Measurements from ENCODE around the gene DUSP1. TPM values are rescaled to one million over a fixed set of nuclear protein-coding genes. Genes with fewer than 3 reads are reported as not detected.
"Not testable (repeated sequence)": the region's sequence is repeated elsewhere in the genome, so short reads cannot be mapped to it uniquely, and the experiment has no call there.

DUSP1 gene
- total RNA-seq, 2 donors from 2014 or later = 445 to 1,411 TPM

DNA sequence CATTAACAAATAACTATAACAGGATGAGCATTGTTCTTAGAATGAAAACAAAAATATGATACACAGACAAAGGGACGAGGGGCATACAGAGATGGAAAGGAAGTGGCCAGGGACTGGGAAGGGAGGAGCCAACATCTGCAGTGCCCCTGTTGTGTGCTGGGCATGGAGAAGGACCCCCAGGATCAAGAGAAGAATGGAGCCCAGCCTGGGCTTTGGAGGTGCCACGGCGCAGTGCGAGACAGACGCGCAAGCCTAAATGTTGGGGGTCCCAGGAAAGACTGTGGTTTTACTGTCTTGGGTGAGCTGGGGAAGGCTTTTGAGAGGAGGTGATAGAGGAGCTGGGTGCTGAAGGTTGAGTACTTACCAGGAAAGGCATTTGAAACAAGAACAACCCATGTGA is 28.4 kb upstream of the DUSP1 start:
- intact Hi-C loops (cut with DNase I) = loop anchor here in 1 of 2 donors (5.0 kb wide), 1 partner anchor 73 kb away; no protein-coding TSS in a partner anchor
- no peak for DNase-seq (ENCODE audit: low spot score)

DNA sequence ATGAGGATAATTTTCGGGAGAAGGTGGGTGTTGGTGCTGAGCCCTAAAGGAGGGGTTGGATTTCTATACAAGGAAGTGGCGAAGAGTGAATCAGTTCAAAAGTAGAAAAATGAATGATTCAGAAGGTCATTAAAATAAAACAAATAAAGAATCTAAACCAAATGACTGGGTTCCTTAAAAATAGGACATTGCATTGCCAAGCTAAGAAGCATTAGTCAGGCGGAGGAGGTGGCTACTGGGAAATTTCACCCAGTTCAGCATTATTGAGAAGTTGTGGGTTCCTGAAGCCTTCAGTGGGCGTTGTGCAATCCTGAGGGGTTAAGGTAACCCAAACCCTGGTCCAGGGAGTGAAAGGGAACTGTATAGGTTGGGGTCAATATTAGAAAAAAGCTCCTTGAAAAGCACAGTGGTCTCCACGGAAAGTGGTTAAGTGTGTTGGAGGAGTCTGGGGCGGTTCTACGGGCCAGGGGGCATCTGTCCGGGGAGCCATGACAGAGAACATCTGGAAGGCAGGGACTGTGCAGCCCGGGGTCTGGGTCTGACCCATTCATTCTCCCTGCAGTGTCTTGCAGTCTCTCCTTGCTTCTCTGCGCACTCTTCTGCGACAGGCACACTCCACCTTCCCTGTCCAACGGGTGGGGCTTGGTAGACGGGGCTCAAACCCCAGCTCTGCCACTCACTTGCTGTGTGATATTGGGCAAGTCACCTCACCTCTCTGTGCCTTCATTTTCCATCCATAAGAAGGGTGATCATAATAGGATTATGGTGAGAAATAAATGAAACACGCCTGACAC is 27.6 kb upstream of the DUSP1 start:
- peak; percentile 86 for DNase-seq (ENCODE audit: low spot score)
- intact Hi-C loops (cut with DNase I) = loop anchor here in 1 of 2 donors (5.0 kb wide), 1 partner anchor 74 kb away; no protein-coding TSS in a partner anchor

DNA sequence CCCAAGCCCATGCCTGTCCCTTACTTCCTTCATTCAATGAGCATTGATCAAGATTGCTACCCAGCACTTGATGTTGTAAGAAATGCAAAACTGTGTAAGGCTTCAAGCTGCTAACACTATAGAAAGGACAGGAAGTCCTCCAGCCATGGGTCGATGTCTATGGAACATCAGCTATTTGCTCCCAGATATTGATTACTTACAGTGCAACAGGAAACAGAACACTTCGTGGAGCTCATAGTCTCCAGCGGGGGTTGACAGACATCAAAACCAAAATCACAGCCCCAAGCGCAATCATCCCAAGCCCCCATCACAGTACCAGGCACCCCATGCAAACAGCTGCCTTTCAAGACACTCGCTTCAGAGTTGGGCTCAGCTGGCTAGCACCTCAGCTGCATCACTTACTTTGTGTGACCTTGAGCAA is 26.8 kb upstream of the DUSP1 start:
- intact Hi-C loops (cut with DNase I) = loop anchor here in 1 of 2 donors (5.0 kb wide), 1 partner anchor 75 kb away; no protein-coding TSS in a partner anchor
- DNase-seq (ENCODE audit: low spot score) = no peak

DNA sequence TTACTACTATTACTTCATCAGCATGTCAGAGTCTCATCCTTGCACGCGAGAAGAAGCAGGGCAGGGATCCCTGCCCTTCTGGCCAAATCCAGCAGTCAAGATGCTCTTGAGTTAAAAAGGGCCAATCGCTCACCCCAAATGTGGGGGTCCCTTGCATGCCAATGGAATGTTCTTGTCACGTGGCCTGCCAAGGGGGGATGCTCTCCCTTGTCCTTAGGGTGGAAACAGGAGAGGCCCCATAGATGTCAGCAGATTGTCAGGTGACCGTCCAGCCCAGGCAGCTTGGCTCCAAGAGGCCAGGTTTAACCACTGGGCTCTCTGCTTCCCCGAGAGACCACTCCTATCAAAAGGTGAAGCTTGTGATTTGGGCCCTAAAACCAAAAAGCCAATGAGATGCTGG is 25.3 kb upstream of the DUSP1 start:
- intact Hi-C loops (cut with DNase I) = loop anchor here in 1 of 2 donors (5.0 kb wide), 1 partner anchor 76 kb away; no protein-coding TSS in a partner anchor

DNA sequence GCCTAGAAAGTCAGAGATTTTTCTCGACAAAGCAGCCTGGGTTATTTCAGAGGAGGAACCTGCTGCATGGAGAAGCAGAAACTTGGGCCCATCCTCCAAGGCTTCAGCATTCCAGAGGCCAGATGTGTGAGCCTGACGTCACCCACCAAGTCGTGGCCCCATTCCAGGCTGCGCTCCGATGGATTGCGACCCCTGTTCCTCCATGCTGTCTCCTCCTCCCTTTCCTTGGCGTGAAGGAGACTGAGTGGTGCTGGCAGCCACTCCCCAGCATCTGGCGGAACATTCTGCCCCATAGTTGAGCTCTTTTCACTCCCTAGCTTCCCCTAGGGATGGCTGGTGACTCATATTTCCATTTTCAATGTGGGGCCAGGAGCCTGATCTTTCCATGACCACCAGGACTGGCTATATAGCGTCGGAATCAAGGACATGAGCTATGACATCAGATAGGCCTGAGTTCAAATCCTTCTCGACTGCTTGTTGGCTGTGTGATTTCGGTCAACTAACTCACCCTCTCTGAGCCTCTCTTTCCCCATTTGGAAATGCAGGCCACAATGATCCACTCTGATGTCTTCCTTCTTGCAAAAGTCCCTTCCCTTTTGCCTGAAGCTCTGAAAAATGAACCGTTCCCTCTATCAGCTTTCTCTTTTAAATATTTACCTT is 24.5 kb upstream of the DUSP1 start:
- intact Hi-C loops (cut with DNase I) = loop anchor here in 1 of 2 donors (5.0 kb wide), 1 partner anchor 77 kb away; no protein-coding TSS in a partner anchor
- DNase-seq (ENCODE audit: low spot score) = peak; percentile 98

More for the DNA sequence above, 25.3 kb upstream of the DUSP1 start:
- DNase-seq (ENCODE audit: low spot score) = no peak

DNA sequence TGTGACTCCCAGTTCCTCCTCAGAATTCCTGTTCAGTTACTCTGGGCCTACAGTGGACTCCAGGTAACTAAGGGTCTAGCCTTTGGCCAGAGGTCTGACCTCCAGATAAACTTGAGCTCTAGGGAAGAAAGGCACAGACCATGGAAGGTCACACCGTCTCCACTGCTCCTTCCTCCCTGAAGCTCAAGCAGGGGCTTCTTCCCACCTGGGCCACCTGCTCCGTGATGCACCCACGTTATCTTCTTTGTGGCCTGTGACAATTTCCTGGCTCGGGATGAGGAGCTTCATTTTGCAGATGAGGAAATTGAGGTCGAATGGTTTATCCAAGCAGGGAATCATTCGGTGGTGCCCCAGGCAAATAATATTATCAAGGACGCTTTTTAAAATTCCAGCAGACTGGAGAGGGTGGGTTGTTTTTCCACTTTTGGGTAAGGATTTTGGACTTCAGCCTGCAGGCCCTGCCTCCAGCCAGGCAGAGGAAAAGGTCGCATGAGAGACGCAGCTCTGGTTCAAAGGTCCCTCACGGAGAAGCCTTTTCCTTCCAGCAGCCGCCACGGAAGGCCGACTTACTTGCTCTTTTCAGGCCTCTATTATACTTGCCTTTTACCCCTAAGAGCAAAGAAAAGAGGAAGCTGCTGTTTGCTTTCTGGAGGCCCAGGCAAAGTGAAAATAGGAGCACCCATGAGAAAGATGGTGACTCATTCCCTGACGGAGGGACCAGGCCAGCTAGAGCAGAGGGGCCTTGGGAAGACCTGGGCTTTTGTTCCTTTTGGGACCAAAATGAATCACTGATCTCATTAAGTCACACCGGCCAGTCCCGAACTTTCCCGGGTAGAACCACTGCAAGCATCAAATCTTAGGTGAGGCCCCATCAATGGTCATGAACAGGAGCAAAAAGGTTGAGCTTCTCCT is 22.8 kb upstream of the DUSP1 start:
- DNase-seq (ENCODE audit: low spot score) = peak; percentile 78
- intact Hi-C loops (cut with DNase I) = no loop called here

DNA sequence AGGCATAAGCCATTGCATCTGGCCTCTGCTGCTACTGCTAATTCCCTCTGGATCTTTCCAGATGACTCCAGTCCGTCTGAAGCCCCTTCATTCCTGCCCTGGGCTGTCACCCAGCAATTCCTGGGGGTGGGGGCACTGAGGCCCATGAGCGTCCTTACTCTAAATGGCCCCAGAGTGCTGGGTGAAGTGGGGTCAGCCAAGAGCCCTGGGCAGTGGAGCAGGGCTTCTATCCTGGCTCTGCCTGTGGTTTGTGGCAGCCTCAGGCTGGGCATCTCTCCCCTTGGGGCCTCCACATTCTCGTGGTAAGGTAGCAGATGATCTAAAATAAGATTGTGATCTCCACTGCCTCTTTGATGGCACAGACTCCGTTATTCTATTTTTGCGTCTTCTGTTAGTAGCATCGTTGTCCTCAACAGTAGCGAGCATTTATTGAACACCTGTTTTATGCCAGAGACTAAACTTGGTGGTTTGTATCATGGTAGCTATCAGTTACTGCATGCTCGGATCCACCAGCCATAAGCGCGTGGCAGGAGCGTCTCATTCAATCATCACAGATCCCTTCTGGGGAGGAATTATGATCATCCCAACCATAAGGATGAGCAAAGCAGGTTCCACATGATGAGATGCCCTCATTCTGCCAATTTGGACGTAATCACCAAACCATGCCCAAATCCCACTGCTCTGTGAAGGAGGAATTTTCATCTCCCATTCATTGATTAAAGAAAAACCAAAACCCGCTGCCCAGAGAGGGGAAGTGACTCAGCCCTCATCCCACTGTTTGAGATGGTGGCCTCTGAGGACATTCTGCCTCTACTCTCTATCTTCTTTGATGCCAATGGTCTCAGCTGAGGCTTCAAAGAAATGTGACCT is 21.9 kb upstream of the DUSP1 start:
- no peak for DNase-seq (ENCODE audit: low spot score)
- intact Hi-C loops (cut with DNase I) = no loop called here

DNA sequence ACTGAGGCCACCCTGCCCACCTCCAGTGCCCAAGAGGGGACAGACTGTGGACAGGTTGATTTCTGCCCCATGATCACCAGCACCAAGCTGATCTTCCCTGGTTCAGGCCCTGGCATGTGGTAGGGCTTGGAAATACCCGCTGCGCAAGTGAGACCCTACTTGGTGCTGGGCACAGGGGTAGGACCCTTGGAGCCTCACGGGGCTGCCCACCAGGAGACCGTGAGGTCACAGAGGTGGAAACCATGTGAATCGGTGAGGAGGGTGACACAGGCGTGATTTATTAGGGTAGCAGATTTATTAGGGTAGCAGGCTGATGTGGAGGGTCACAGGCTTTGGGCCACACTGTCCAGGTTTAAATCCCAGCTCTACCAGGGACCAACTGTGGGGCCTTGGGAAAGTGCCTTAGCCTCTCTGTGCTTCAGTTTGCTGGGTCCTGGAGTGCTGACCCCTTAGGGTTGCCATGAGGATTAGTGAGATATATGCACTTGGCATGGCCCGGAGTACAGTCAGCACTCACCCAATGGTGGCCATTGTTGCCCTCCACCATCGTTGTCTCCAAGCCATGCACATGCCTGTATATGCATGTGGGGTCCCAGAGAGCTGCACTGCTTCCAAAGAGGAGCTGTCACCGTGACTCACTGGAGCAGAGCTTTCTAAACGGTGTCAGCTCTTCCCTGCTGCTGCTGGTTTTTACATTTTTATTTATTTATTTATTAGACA is 20.9 kb upstream of the DUSP1 start:
- DNase-seq (ENCODE audit: low spot score) = peak; percentile 54

DNA sequence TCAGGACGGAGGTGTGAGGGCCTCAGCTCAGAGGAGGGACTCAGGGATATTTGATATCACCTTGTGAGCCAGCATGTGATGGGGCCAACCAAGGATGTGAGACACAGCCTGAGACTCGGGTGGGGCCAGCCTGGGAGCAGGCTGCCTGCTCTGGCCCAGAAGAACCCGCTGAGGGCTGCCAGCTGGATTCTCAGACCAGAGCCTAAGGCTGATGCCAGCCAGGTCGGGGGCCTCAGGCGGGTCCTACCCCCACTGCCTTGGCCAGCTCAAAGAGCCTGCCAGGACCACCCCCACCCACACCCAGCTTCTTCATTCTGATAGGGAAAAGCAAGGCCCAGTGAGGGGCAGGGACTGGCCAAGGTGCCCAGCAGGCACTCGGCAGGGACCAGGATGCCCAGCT is 20.3 kb upstream of the DUSP1 start:
- no peak for DNase-seq (ENCODE audit: low spot score)
- intact Hi-C loops (cut with DNase I) = no loop called here

More for the DNA sequence above, 20.9 kb upstream of the DUSP1 start:
- intact Hi-C loops (cut with DNase I) = no loop called here

DNA sequence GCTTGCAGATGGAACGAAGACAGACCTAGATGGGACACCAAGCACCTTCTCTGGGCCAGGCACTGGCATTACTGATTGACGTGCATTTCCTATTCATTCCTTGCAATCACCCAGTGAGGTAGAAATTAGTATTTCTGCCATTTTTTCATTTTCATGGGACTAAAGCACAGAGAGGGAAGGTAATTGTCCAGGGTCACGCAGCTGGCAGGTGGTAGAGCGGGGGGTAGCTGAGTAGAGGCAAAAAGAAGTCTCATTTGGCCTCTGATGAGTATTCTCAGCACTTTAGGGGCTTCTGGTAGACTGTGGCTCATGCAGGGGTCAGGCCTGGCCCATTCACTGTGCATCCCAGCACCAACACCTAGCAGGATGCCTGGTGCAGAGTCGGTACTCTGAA is 19.5 kb upstream of the DUSP1 start:
- intact Hi-C loops (cut with DNase I) = no loop called here
- peak; percentile 28 for DNase-seq (ENCODE audit: low spot score)

DNA sequence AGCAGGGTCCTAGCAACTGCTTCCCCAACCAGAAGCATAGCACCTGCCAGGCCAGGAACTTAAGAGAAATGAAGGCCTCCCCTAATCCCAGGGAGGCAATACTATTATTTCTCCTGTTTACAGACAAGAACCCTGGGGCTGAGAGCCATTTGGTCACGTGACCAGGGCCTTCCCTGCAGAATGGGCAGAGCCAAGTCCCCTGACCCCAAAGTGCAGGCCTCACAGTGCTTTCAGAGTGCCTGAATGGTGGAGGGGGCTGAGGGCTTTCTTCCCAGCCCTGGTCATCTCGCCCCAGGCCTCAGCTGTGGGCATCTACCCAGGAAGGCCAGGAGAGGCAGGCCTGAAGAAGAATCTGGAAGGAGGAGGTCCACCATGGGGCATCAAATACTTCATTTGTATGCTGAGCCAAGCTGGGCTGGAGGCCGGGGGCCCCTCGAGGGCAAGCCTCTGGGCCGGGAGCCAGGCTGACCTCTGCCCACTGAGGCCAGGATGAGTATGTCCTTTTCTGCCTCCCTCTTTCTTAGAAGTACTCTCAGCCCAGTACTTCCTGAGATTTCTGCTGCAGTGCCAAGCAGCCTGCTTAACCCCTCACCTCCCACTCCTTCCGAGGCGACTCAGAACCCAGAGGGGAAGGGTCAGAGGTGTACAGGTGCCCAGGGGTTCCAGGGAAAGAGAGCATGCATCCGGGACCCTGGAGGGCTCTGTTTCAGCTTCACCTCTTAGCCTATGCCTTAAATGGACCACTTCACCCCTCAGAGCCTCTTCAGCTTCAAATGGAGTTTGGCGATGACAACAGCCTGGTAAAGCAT is 18.9 kb upstream of the DUSP1 start:
- intact Hi-C loops (cut with DNase I) = no loop called here
- DNase-seq (ENCODE audit: low spot score) = peak; percentile 85

DNA sequence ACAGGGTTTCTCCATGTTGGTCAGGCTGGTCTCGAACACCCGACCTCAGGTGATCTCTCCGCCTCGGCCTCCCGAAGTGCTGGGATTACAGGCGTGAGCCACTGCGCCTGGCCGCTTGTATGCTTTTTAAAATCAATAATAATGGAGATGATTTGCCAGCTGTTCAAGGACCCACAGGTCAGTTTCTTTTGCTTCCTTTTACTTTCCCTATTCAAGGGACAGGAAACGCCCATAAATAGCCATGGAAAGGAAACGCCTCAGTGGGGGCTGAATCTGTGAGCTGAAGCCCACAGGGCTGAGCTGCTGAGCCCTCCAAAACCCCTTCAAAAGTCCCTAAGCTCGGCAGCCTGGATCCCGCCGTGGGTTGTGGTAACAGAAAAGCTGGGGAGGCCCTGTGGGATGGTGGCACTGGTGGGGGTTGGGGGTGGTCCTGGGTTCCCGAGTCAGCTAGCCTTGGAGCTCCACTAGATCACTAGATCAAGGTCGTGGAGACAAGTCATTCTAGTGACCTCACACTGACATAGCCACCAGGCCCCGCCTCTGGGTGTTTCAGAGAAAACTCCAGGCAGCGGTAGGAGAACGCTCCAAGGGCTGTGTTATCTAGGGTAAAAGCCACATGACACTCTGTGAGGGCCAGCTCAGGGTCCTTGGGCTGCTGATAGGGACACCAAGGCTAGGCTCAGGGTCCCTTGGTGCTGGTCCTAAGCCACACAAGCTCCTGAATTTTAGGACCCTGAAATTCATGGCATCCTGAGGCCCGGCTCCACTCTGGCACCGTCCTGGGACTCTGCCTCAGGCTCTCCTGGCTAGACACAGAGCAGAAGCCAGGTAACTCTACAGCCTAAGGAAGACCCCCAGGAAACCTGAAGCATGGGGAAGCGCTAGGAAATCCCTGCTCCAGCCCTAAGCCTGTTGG is 18.0 kb upstream of the DUSP1 start:
- intact Hi-C loops (cut with DNase I) = no loop called here
- DNase-seq (ENCODE audit: low spot score) = peak; percentile 93

DNA sequence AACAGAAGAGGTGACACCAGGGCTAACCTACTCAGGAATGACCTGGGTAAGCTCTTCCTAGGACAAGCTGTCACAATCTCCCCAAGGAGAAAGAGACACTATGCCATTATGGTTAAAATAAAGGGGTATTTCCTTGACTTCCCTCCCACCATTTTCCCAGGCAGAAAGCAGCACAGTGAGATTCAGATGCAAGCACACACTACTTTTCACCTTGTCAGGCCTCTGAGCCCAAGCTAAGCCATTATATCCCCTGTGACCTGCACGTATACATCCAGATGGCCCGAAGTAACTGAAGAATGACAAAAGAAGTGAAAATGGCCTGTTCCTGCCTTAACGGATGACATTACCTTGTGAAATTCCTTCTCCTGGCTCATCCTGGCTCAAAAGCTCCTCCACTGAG is 16.5 kb upstream of the DUSP1 start:
- DNase-seq (ENCODE audit: low spot score); intact Hi-C loops (cut with DNase I): not testable (repeated sequence)

DNA sequence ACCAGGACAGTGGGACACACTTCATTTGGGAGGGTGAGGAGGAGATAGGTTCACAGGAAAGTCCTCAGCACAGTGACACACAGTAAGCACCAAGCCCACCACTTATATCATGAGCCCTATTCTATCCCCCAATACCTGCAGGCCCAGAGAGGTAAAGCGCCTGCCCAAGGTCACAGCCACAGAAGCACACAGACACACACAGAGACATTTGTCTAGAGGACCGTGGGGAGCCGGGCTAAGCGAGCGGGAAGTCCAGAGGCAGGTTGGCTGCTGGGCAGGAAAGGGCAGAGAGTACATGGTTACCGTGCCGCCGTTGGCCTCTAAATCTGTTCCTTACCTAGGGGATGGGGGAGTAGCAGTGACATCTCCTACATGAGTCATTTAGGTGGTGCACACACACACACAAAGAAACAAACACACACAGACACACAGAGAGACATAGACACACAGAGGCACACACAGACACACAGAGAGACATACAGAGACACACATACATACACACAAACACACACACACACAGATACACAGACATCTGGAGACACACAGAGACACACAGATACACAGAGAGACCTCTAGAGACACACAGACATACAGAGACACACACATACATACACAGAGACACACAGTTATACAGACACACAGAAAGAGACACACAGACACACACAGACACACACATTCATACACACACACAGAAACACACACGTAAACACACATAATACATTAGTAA is 15.9 kb upstream of the DUSP1 start:
- no peak for DNase-seq (ENCODE audit: low spot score)

DNA sequence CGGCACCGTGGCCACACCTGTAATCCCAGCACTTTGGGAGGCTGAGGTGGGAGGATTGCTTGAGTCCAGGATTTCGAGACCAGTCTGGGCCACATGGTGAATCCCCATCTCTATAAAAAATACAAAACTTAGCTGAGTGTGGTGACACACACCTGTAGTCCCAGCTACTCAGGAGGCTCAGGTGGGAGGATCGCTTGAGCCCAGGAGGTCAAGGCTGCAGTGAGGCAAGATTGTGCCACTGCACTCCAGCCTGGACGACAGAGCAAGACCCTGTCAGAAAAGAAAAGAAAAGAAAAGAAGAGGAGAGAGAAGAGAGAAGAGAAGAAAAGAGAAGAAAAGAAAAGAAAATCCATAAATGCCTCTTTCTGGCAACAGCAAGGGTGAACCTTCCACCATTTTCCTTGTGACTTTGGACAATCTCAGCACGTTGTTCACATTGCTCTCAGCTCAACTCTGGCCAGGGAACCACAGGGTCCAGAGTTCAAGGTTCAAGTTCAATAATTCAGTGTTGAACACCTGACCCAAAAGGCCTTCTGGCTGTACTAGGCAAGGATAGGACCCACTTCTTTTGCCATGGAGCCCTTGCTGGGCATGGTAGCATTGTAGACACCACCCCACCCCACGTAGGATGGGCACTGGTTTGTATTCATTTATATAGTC is 14.6 kb upstream of the DUSP1 start:
- intact Hi-C loops (cut with DNase I) = no loop called here
- no peak for DNase-seq (ENCODE audit: low spot score)

More for the DNA sequence above, 15.9 kb upstream of the DUSP1 start:
- intact Hi-C loops (cut with DNase I) = no loop called here
